Measurements from ENCODE around the gene CARS1.

The CARS1 gene

GRCh38 chr11:2987881-2988861, 69.1 kb downstream of the CARS1 start:
- H3K4me3 ChIP-seq (ENCODE audit: low read depth, low read length), result peak overlapping the region; percentile 3
- in situ Hi-C loops (cut with HindIII; ENCODE audit: low sequenced_read_pairs), result no loop called here
- TF ChIP-seq, protein P1, sequence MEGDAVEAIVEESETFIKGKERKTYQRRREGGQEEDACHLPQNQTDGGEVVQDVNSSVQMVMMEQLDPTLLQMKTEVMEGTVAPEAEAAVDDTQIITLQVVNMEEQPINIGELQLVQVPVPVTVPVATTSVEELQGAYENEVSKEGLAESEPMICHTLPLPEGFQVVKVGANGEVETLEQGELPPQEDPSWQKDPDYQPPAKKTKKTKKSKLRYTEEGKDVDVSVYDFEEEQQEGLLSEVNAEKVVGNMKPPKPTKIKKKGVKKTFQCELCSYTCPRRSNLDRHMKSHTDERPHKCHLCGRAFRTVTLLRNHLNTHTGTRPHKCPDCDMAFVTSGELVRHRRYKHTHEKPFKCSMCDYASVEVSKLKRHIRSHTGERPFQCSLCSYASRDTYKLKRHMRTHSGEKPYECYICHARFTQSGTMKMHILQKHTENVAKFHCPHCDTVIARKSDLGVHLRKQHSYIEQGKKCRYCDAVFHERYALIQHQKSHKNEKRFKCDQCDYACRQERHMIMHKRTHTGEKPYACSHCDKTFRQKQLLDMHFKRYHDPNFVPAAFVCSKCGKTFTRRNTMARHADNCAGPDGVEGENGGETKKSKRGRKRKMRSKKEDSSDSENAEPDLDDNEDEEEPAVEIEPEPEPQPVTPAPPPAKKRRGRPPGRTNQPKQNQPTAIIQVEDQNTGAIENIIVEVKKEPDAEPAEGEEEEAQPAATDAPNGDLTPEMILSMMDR (IDR thresholded peaks at IDR 0.05; ENCODE audit: low read depth, low read length), result no peak
- no peak for DNase-seq (ENCODE audit: low read depth, low spot score)

DNA sequence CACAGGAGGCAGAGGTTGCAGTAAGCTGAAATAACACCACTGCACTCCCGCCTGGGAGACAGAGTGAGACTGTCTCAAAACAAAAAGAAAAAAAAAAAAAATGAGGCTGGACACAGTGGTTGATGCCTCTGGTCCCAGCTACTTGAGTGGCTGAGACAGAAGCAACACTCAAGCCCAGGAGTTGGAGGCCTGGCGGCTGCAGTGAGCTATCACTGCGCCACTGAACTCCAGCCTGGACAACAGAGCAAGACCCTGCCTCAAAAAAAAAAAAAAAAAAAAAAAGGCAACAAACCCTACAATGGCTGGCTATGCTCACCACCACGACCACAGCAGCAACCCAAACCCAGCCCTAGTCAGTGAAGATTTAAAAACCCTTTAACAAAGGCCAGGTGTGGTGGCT, 73.3 kb downstream of the CARS1 start:
- TF ChIP-seq, protein P1 (IDR thresholded peaks at IDR 0.05; ENCODE audit: low read depth, low read length), result no peak
- no peak overlapping the region for H3K4me3 ChIP-seq (ENCODE audit: low read depth, low read length)
- DNase-seq (ENCODE audit: low read depth, low spot score), result no peak
- in situ Hi-C loops (cut with HindIII; ENCODE audit: low sequenced_read_pairs), result no loop called here

DNA sequence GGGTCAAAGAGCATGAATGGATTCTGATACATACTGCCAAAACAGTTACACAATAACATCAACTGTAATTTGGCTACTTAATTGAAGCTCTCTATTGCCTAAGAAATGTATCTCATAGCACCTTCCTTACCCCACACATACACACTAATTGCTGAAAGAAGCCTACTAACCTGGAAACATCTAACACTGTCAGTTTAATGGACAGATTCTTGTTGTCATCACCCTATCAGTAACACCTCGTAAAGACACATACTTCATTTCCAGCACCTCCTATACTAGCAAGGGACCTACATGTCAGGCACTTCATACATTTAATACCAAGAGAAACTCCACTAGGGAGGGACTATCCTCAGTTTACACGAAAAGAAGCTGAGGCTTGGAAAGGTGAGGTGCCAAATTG, 75.0 kb downstream of the CARS1 start:
- no peak overlapping the region for H3K4me3 ChIP-seq (ENCODE audit: low read depth, low read length)
- TF ChIP-seq, protein P1 (IDR thresholded peaks at IDR 0.05; ENCODE audit: low read depth, low read length), result no peak
- DNase-seq (ENCODE audit: low read depth, low spot score), result no peak
- in situ Hi-C loops (cut with HindIII; ENCODE audit: low sequenced_read_pairs), result no loop called here

DNA sequence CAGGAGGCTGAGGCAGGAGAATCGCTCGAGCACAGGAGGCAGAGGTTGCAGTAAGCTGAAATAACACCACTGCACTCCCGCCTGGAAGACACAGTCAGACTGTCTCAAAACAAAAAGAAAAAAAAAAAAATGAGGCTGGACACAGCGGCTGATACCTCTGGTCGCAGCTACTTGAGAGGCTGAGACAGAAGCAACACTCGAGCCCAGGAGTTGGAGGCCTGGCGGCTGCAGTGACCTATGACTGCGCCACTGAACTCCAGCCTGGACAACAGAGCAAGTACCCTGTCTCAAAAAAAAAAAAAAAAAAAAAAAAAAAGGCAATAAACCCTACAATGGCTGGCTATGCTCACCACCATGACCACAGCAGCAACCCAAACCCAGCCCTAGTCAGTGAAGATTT, 76.1 kb downstream of the CARS1 start:
- no peak overlapping the region for H3K4me3 ChIP-seq (ENCODE audit: low read depth, low read length)
- in situ Hi-C loops (cut with HindIII; ENCODE audit: low sequenced_read_pairs), result no loop called here
- no peak for DNase-seq (ENCODE audit: low read depth, low spot score)
- TF ChIP-seq, protein P1 (IDR thresholded peaks at IDR 0.05; ENCODE audit: low read depth, low read length), result no peak

DNA sequence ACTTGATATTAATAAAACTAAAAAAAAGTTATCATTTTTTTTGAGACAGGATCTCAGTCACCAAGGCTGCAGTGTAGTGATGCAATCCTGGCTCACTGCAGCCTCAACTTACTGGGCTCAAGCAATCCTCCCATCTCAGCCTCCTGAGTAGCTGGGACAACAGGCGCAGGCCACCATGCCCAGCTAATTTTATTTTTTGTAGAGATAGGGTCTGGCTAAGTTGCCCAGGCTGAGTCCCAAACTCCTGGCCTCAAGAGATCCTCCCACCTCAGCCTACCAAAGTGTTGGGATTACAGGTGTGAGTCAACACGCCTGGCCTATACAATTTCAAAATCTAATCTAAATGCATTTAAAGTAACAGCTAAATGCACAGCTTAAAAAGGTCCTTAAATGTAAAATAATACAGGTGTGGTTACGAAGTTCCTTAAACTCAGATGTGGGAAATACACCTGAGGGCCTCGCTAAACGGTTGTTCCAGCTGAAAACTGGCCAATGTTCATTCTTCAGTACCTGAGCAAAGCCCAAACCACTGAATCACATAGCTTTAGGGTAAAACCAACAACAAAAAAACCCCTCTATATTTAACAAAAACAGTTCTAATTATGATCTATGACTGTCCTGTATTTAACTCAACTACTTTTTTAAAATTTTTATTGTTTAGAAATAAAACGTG, 76.9 kb downstream of the CARS1 start:
- H3K4me3 ChIP-seq (ENCODE audit: low read depth, low read length), result no peak overlapping the region
- no peak for DNase-seq (ENCODE audit: low read depth, low spot score)
- TF ChIP-seq, protein P1 (IDR thresholded peaks at IDR 0.05; ENCODE audit: low read depth, low read length), result no peak
- in situ Hi-C loops (cut with HindIII; ENCODE audit: low sequenced_read_pairs), result no loop called here

GRCh38 chr11:2977113-2977512, 80.1 kb downstream of the CARS1 start:
- TF ChIP-seq, protein P1 (IDR thresholded peaks at IDR 0.05; ENCODE audit: low read depth, low read length), result no peak
- no peak for DNase-seq (ENCODE audit: low read depth, low spot score)
- in situ Hi-C loops (cut with HindIII; ENCODE audit: low sequenced_read_pairs), result no loop called here
- no peak overlapping the region for H3K4me3 ChIP-seq (ENCODE audit: low read depth, low read length)
